Amygdala (tissue), 56 donors: Measurements from ENCODE around the gene TTC34.
A peak's percentile ranks its signal among the peaks of the same experiment; 100 is the strongest.

Experiments
- DNase-seq, 56 donors: peaks; one replicate each; lab custom pipeline; 2025; lab: John Stamatoyannopoulos, UW

TTC34 gene

DNA sequence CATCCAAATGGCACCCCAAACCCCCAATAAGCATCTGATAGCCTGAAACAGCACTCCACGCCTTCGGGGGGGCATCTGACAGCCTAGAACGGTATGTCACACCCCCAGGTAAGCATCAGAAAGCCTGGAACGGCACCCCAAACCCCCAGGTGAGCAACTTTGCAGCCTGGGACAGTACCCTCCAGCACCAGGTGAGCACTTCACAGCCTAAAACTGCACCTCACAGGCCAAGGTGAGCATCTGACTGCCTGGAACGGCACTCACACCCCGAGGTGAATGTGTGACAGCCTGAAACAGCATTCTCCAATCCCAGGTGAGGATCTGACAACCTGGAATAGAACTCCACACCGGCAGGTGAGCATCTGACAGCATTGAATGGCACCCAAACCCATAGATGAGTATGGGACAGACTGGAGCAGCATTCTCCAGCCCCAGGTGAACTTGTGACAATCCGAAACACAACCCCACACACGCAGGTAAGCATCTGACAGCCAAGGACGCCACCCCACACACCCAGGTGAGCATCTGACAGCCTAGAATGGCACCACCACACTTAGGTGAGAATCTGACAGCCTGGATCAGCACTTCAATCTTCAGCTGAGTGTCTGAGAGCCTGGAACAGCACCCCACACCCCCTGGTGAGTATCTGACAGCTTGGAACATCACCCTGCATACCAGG, 150.4 kb downstream of the TTC34 start:
- DNase-seq = no peak

- no peak for DNase-seq
These were observed 154.7 kb downstream of the TTC34 start for GRCh38 chr1:2646837-2647236.

DNA sequence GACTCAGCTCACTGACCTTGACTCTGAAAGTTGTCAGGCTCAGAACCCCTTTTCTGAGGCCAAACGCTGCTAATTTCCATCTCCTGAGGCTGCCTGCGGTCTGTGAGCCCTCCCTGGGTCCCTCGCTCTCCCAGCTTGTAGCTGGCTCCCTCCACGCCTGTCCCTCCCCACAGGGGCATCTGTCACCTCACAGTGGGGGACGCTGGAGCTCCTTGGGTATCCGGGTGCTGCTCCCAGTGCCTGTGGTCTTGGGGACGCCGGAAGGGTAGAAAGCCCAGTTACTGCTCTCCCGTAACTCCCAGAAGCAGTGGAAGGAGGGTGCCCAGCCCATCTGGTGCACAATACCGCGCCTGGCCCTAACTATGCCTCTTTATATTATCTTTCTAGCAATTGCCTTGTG, 155.7 kb downstream of the TTC34 start:
- no peak for DNase-seq

DNA sequence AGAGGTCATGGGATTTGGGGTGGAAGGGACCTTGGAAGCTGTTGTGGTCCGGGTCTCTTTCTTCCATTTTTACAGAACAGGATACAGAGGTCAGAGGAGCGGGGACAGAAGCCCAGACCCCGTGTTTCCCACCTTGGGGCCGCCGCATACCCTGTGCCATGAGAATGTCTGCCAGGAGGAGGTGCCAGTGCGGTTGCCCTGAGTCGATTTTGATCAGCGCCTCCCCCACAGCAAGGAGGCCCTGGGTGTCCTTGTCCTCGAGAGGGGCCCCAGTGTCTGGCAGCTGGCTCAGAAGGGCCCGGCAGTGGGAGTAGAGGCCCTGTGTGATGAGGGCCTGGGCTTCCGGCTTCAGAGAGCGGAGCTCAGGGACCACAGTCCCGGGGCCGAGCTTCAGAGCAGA, 156.3 kb downstream of the TTC34 start:
- DNase-seq = no peak

DNA sequence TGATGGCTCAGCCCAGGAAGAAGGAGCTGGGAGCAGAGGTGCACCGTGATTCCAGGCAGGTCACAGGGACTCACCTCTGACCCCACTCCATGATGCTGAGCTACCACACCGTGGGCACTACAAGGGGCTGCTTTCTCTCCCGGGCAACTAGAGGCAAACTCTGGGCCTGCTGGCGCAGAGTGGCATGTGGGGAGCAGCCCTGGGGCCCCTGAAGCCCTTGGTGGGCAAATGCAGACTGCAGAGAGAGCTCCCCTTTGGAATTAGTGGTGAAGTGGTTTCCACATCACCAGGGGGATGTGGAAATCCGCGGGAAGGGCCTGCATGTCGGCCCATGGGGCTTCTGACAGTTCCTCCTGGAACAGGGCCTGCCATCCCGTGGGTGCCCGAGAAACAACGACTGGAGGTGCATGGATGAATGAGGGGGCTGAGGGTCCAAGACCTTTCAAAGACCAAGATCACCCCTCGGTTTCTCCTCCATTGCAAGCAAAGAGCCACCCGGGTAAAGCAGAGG, 156.8 kb downstream of the TTC34 start:
- no peak for DNase-seq

DNA sequence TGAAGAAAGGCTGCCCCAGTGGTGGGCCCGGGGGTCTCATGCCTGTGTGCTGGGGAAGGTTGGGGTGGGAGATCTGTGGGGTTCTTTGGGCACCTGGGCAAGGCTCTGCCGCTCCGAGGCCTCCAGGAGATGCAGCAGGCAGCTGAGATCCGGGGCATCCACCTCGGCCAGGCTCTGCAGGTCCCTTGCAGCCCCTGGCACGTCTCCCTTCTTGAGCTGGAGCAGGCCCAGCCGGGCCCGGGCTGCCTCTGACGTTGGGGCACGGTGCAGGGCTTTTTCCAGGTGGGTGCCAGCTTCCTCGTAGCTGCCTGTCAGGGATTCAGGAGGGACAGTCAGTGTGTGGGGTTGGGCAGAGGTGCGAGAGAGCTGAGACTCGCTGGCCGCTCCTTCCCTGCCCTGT, 157.3 kb downstream of the TTC34 start:
- DNase-seq = no peak

DNA sequence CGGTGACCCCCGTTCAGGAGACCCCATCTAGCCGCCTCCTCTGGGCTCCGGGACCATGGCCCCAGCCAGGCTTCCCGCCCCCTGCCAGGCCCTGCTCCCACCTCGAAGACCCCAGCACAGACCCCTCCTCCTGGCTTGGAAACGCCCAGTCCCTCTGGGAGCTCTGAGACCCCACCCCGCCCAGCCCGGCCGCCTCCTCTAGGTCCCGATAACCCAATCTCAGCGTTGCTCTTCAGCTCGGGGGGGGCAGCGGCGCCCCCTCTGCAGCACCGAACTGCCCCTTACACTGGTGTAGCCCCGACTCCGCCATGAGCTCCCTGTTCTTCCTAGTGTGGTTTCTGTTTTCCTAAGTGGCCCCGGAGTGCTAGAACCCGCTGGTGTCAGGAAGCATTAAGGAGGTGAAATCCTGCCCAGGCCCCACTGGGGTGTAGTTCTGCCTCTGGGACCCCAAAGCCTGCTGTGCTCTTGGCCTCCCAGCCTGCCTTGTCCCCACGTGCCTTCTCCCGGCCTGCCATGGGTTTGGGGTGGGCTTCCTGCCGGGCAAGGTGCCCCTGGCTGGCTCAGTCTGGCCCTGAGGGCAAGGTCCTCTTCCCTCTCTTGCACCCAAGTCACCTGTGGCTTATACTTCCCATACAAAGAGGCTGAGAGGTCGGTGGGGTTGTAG, 157.9 kb downstream of the TTC34 start:
- DNase-seq = no peak

DNA sequence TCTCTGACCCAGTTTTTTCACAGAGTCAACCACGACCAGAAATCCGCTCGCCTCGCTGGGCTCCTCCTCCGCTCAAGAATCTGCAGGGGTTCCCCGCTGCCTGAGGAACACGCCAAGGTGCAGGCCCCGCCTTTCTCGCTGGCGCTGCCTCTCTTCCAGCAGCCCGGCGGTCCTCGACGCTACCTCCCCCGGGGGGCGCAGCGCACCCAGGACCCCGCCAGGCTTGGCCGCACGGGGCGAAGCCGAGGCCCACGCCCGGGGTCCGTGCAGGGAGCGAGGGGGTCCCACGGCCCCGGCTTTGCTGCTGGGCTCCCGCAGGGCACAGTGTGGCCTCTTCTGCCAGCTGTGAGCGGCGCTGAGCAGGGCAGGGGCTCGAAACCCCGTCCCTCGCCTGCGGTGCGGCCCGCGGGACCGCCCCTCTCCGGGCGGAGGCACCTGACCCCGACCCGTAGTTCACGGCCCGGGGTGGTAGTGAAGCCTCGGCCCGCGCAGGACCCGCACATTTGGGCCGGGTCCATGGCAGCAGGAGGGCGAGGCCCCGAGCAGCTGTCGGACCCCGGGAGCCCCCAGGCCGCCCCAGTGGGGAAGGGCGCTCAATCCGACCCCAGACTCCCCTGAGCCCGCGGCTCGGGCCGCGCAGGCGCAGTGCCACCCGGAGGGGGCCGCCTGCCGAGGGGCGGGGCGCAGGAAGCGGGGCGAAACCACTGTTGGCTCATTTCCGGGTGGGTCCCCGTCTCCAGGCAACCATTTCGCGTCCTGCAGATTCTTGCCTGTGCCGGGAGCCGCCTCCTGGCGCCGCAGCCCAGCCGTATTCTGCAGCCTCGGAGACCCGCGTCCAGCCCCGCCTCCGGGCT, 158.7 kb downstream of the TTC34 start:
- peak in 55 of 56 donors; percentile 35 to 90 (median 76) for DNase-seq

DNA sequence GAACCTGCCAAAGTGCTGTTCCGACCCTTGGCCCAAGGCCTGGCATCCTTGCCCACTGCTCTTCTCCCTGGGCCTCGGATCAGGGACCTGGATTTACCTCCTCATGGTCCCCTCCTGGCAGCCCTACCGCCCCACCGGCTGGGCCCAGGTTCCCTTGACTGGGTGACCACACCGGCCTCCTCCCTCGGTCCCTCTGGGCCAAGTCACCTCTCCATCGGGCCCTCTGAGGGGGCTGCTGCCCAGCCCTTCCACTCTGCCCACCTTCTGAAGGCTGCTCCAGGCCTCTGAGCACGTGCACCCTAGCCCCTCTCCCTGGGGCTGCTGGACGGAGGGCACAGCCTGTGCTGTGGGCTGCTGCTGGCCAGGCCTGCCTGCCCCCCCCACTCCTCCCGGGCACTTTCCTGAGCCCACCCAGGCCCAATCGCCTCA, 159.3 kb downstream of the TTC34 start:
- no peak for DNase-seq

GRCh38 chr1:2641381-2642130, 159.9 kb downstream of the TTC34 start:
- no peak for DNase-seq

DNA sequence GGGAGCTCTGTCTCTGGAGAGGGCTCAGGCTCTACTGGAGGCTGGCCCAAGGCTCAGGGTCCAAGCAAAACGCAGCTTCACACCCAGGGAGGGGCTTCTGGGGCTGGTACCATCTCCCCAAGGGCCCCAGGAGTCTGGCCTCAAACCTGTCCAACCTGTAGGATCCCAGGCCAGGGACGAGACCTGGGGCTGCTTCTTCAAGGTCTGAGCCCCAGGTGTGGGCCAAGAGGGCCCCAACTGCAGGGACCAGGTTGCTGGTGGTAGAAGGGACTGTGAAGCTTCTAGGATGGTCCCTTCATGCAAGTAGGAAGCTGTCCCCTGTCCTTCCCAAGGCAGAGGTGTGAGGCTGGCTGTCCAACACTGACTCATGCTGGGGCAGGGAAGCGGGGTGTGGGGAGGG, 160.9 kb downstream of the TTC34 start:
- no peak for DNase-seq

DNA sequence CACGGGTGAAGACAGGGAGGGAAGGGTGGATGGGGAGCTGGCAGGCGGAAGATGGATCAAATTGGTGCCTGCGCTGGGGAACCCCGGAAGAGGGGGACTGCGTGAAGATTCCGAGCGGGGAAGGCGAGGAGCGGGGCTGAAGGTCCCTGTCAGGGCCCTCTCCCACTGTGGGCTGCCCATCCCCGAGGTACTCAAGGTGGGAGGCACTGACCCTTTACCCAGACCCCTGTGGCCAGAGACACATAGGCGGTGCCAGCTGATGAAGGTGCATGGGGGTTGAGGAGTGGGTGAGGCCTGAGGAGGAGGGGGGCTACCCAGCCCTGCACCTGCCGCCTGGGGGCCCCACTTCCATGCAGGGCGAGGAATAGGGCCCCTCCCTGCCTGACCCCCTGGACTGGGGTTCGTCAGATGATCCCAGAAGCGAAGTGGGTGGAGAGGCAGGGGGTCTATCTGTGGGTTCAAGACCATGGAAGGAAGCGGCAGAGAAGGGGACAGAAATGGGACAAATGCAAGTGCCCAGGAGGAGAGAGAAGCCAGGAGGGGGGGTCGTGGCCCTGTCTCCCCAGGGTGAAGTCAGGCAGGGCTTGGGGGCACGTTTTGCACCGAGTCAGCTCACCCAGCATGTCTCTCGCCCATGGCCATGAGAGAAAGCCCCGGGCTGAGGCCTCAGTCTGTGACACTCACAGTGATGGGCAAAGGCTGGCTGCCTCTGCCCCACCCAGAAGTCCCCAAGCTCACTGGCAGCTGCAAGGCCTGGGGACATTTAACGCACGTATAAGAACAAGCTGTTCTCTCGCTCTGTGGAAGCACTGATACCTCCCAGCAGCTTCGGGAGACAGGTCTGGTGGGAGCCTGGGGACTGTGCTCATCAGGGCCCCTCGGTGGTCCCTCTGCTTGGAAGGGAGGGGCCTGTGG, 161.6 kb downstream of the TTC34 start:
- no peak for DNase-seq

- no peak for DNase-seq
These were observed 162.3 kb downstream of the TTC34 start for GRCh38 chr1:2639203-2639602.

GRCh38 chr1:2638466-2639115, 162.9 kb downstream of the TTC34 start:
- no peak for DNase-seq

- no peak for DNase-seq
These were observed 163.9 kb downstream of the TTC34 start for GRCh38 chr1:2637442-2638145.

- DNase-seq = no peak
These were observed 164.8 kb downstream of the TTC34 start for GRCh38 chr1:2636733-2637132.

DNA sequence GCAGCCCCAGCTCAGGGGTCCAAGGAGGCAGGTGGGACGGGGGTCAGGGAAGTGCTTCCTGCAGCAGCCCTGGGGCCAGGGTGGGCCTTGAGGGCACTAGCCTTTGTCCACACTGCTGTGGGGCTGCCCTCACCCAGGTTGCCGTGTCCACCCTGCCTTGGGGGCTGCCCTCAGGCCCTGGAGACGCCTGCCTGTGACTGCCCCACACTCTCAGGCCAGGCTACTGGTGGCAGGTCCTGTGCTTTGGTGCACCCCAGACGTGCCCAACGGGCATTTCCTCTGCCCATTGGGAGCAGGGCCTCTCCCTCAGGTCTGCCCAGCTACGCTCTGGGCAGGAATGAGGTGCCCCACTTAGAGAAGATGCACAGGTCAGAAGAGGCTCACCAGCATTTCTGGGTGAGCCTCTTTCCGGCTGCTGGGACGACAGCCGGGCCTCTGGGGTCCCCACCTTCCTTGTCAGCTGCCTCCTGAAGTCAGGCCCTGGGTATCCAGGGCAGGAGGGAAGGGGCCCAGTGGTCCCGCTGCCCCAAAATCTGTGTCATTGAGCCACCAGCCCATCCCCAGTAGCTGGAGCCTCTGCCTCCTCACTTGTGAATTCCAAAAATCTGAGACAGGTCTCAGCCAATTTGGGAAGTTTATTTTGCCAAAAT, 166.0 kb downstream of the TTC34 start:
- no peak for DNase-seq
